Vagina (tissue), 2 donors: Measurements from ENCODE around the gene BTBD17. TPM values are rescaled to one million over a fixed set of nuclear protein-coding genes. Genes with fewer than 3 reads are reported as not detected.

Source experiments
- DNase-seq, 2 donors: peaks; one replicate each; pipeline ENCODE4 v3.0.0-alpha.2; 2017; ENCODE audit errors: extremely low spot score in 2 of 2
- H3K27ac ChIP-seq: fragments of 200-600 bp; sonication (generic); one replicate; pipeline ENCODE4 v1.5.1; 2019
- H3K27me3 ChIP-seq: fragments of 200-600 bp; sonication (generic); one replicate; pipeline ENCODE4 v1.5.1; 2019
- H3K36me3 ChIP-seq, 2 donors: fragments of 200-600 bp; sonication (generic); one replicate each; pipeline ENCODE4 v1.5.1; 2017 to 2019
- H3K4me1 ChIP-seq: fragments of 200-600 bp; sonication (generic); one replicate; pipeline ENCODE4 v1.5.1; 2019
- H3K4me3 ChIP-seq, 2 donors: fragments of 200-600 bp; sonication (generic); 1 replicate in 1 of 2; 2 replicates in 1 of 2; pipeline ENCODE4 v1.5.1; 2016 to 2019
- H3K9me3 ChIP-seq: fragments of 200-600 bp; sonication (generic); one replicate; pipeline ENCODE4 v1.5.1; 2019
- CTCF ChIP-seq, 3 experiments: fragments of 450-650 bp in 2 of 3; fragments of 200-600 bp in 1 of 3; sonication (generic) in 1 of 3; IDR thresholded peaks; one replicate each; pipeline ENCODE4 v1.5.1; 2017 to 2019; ENCODE audit warnings: antibody characterized with exemption in 3 of 3, mild to moderate bottlenecking in 2 of 3, moderate library complexity in 2 of 3
- POLR2A ChIP-seq, 2 donors: fragments of 450-650 bp; IDR thresholded peaks; one replicate each; pipeline ENCODE4 v1.6.1; 2017; ENCODE audit warnings: antibody characterized with exemption in 2 of 2, mild to moderate bottlenecking in 2 of 2, moderate library complexity in 2 of 2
- POLR2AphosphoS5 ChIP-seq, 2 donors: sonication (generic); formaldehyde crosslinking; IDR thresholded peaks; one replicate each; pipeline ENCODE4 v1.9.0; 2017; ENCODE audit warnings: antibody characterized with exemption in 2 of 2, mild to moderate bottlenecking in 2 of 2, low read depth in 1 of 2; ENCODE audit not compliant: insufficient read depth in 1 of 2
- intact Hi-C: fragments of 100-400 bp; cut with DNase I; formaldehyde crosslinking; loops from one replicate; pipeline ENCODE4 v1.15.1; 2023
- total RNA-seq: library from RNA; depleted of rRNA; stranded (reverse); fragments of >200 nt; gene quantifications from one replicate; pipeline ENCODE4 v1.2.3, GENCODE V29; 2016

Gene BTBD17
- total RNA-seq, 1 donor from 2014 or later, result not detected

- intact Hi-C loops, result no loop called here
- no peak overlapping the region for H3K27ac ChIP-seq
- peak overlapping the region; percentile 19 to 23 for H3K4me3 ChIP-seq
- no peaks in the 10 kb centered on the region for H3K9me3 ChIP-seq
- no peak for TF ChIP-seq POLR2A (IDR thresholded peaks at IDR 0.05)
- no peak for TF ChIP-seq CTCF (IDR thresholded peaks at IDR 0.05)
- peaks cover 20% of the 10 kb centered on the region for H3K4me1 ChIP-seq
- no peak for DNase-seq
- no peaks in the 10 kb centered on the region for H3K27me3 ChIP-seq
- H3K36me3 ChIP-seq, result no peaks in the 10 kb centered on the region
Observed at GRCh38 chr17:74356646-74357465, 4.8 kb downstream of the BTBD17 start.

DNA sequence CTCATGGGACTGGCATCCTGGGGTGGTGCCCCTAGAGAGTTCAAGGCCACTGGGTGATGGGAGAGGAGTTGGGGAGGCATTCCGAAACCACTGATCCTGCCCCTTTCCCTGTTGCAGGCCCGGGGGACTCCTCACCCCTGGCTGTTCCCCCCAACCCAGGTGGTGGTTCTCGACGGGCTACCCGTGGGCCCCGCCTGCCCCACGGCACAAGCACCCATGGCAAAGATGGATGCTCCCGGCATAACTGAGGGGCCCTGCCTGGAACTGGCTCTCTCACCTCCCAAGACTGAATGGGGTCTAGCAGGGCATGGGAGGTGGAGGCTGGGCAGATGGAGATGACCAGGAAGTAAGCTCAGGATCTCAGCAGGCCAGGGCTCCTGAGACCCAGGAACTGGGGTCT lies 6.6 kb downstream of the BTBD17 start:
- no peaks in the 10 kb centered on the region for H3K9me3 ChIP-seq
- no peaks in the 10 kb centered on the region for H3K36me3 ChIP-seq
- H3K4me1 ChIP-seq, result peaks cover 11% of the 10 kb centered on the region
- no peak overlapping the region for H3K4me3 ChIP-seq
- intact Hi-C loops, result no loop called here
- no peak for DNase-seq
- TF ChIP-seq POLR2A (IDR thresholded peaks at IDR 0.05) (no peak), CTCF (IDR thresholded peaks at IDR 0.05) (no peak), POLR2AphosphoS5 (IDR thresholded peaks at IDR 0.05; ENCODE audit: insufficient read depth in 1 of 2, low read depth in 1 of 2) (no peak)
- H3K27ac ChIP-seq, result no peak overlapping the region
- no peaks in the 10 kb centered on the region for H3K27me3 ChIP-seq

GRCh38 chr17:74354561-74354960 lies 7.1 kb downstream of the BTBD17 start:
- no peaks in the 10 kb centered on the region for H3K27me3 ChIP-seq

GRCh38 chr17:74354123-74354522 lies 7.5 kb downstream of the BTBD17 start:
- H3K27me3 ChIP-seq, result no peaks in the 10 kb centered on the region
- intact Hi-C loops, result no loop called here
- no peak for DNase-seq
- H3K36me3 ChIP-seq, result no peaks in the 10 kb centered on the region
- no peak overlapping the region for H3K27ac ChIP-seq
- no peaks in the 10 kb centered on the region for H3K9me3 ChIP-seq
- no peak overlapping the region for H3K4me3 ChIP-seq
- peaks cover 11% of the 10 kb centered on the region for H3K4me1 ChIP-seq
- TF ChIP-seq CTCF (IDR thresholded peaks at IDR 0.05), result peak in 1 of 3 experiments; percentile 17
- TF ChIP-seq POLR2A (IDR thresholded peaks at IDR 0.05), result no peak
- no peak for TF ChIP-seq POLR2AphosphoS5 (IDR thresholded peaks at IDR 0.05; ENCODE audit: insufficient read depth in 1 of 2, low read depth in 1 of 2)

More at GRCh38 chr17:74354561-74354960, 7.1 kb downstream of the BTBD17 start:
- Histone ChIP-seq H3K4me1 (peaks cover 11% of the 10 kb centered on the region), H3K36me3 (no peaks in the 10 kb centered on the region), H3K27ac (no peak overlapping the region), H3K9me3 (no peaks in the 10 kb centered on the region), H3K4me3 (no peak overlapping the region)
- intact Hi-C loops, result no loop called here
- no peak for DNase-seq
- TF ChIP-seq CTCF (IDR thresholded peaks at IDR 0.05) (no peak), POLR2A (IDR thresholded peaks at IDR 0.05) (no peak), POLR2AphosphoS5 (IDR thresholded peaks at IDR 0.05; ENCODE audit: insufficient read depth in 1 of 2, low read depth in 1 of 2) (no peak)

GRCh38 chr17:74353446-74354060 lies 8.1 kb downstream of the BTBD17 start:
- no peak for TF ChIP-seq CTCF (IDR thresholded peaks at IDR 0.05)
- no peak for TF ChIP-seq POLR2A (IDR thresholded peaks at IDR 0.05)
- TF ChIP-seq POLR2AphosphoS5 (IDR thresholded peaks at IDR 0.05; ENCODE audit: insufficient read depth in 1 of 2, low read depth in 1 of 2), result no peak
- no peaks in the 10 kb centered on the region for H3K36me3 ChIP-seq
- no peak for DNase-seq
- H3K9me3 ChIP-seq, result no peaks in the 10 kb centered on the region
- H3K4me1 ChIP-seq, result peaks cover 11% of the 10 kb centered on the region
- H3K27ac ChIP-seq, result no peak overlapping the region
- no peak overlapping the region for H3K4me3 ChIP-seq
- intact Hi-C loops, result no loop called here
- H3K27me3 ChIP-seq, result no peaks in the 10 kb centered on the region
